GM19099 (cell line): Measurements from ENCODE around the gene NCAN.

Experiments used
- POLR2A ChIP-seq: IDR thresholded peaks from 3 replicates; pipeline ENCODE4 v1.6.1; 2011; ENCODE audit warnings: low read depth; ENCODE audit not compliant: insufficient read length; ENCODE audit errors: extremely low read depth

Gene NCAN

GRCh38 chr19:19207637-19208572 lies 3.9 kb upstream of the NCAN start:
- TF ChIP-seq POLR2A = no peak

DNA sequence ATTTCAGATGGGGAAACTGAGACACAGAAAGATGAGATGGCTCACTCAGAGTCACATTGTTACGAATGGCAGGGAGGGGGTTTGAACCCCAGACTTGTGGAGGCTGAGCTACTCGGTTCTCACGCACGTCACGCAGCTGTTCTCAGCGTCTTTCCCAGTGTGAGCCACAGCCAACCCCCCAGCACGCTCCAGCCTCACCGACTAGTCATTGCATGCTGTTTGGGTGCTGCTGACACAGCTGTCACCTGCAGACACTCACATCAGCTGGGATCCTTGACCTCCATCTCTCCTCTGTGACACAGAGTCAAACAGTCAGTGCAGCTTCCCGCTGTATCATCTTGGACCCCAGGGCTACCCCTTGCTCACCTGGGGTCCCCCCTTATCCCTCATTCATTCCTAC lies 2.4 kb upstream of the NCAN start:
- TF ChIP-seq POLR2A = no peak

DNA sequence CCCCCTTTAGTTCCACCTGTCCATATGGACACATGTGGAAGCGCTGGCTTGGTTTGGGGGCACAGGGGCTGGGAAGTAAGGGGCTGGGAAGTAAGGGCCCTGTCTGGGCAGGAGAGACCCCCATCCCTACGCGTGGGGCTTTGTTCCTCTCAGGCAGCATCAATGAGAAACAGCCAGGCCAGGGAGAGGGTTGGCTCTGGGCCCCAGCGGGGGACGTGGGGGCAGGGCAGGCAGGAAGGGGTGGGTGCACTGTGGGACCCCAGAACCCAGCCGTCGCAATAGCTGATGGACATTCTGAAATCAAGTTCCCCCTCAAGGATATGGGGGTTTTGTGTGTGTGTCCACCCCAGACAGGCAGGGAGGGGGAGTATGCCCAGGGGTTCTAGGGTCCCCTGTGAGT lies 1.2 kb downstream of the NCAN start:
- TF ChIP-seq POLR2A = no peak

- TF ChIP-seq POLR2A = no peak
Measured at GRCh38 chr19:19213426-19214158, 1.8 kb downstream of the NCAN start.

- no peak for TF ChIP-seq POLR2A
Measured at GRCh38 chr19:19214159-19214490, 2.4 kb downstream of the NCAN start.

- TF ChIP-seq POLR2A = no peak
Measured at GRCh38 chr19:19214892-19215291, 3.1 kb downstream of the NCAN start.

GRCh38 chr19:19215792-19216191 lies 4.0 kb downstream of the NCAN start:
- TF ChIP-seq POLR2A = no peak

DNA sequence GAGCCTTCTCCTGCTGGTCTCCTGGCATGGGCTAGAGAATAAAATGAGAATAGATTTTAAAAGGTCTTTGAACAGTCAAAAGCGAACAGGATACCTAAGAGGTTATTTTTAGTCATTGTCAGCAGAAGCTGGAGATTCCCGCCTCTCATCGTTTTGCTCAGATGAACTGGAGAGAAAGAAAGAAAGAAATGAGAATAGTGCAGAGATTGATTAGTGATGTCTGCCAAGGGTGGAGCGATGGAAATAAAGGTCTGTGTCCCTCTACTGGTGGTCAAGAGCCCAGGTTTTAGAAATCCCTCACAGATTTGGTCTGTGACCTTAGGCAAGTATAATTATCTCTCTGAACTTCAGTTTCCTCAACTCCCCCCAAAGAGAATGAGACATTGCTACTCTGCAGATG lies 5.3 kb downstream of the NCAN start:
- TF ChIP-seq POLR2A = no peak

DNA sequence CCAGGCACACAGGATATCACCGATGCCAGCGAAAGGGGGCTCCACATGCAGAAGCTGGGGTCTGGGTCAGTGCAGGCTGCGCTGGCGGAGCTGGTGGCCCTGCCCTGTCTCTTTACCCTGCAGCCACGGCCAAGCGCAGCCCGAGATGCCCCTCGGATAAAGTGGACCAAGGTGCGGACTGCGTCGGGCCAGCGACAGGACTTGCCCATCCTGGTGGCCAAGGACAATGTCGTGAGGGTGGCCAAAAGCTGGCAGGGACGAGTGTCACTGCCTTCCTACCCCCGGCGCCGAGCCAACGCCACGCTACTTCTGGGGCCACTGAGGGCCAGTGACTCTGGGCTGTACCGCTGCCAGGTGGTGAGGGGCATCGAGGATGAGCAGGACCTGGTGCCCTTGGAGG lies 7.2 kb downstream of the NCAN start:
- TF ChIP-seq POLR2A = no peak

- no peak for TF ChIP-seq POLR2A
Measured at GRCh38 chr19:19223060-19223459, 11.3 kb downstream of the NCAN start.

DNA sequence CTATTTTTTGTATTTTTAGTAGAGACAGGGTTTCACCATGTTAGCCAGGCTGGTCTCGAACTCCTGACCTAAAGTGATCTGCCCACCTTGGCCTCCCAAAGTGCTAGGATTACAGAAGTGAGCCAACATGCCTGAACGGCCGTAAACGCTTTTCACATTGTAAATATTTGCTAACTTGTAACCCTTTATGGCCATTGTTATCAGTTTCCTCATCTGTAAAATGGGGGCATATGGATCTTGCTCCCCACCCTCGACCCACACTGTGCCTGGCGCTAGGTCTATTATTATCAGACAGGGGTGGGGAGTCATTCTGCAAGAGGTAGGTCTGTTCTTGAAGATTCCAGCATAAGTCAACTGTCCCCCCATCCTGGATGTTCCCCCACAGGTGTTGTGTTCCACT lies 11.9 kb downstream of the NCAN start:
- no peak for TF ChIP-seq POLR2A

DNA sequence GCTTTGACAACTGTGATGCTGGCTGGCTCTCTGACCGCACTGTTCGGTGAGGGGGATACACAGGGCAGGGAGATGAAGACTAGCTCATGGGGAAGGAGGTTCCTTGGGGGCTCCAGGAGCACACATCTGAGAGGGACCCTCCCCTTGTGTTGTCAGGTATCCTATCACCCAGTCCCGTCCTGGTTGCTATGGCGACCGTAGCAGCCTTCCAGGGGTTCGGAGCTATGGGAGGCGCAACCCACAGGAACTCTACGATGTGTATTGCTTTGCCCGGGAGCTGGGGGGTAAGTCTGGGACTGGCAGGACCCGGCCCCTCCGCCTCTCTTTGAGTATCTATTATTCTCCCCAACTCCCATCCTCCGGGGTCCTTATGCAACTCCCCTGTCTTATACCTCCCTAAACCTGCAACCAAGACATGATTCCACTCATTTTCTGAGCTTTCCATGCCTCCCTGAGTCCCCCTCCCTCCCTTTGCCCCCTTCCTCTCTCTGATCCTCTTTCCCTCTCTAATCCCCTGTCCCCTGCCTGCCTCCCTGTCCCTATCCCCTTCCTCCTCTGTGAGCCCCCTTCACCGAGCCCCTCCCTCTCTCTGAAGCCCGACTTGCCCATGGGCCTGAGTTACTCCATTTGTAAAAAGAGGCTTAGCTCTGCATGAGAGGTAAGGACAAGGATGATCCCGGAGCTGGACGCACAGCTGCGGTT lies 12.5 kb downstream of the NCAN start:
- no peak for TF ChIP-seq POLR2A

DNA sequence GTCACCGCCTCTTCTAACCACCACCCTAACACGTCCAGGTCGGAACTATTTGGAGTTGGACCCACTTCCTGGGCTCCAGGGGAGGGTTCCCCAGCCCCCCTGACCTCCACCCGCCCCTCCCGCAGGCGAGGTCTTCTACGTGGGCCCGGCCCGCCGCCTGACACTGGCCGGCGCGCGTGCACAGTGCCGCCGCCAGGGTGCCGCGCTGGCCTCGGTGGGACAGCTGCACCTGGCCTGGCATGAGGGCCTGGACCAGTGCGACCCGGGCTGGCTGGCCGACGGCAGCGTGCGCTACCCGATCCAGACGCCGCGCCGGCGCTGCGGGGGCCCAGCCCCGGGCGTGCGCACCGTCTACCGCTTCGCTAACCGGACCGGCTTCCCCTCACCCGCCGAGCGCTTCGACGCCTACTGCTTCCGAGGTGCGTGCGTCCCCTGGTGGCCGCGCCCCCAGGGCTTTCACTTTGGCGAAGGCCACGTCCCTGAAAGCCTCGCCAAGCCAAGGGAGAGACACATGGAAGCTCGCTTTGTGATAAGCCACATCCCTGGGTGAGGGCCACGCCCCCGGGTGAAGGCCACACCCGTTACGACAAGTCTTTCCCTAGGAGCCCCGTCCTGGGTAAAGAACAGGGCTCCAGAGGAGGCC lies 13.2 kb downstream of the NCAN start:
- no peak for TF ChIP-seq POLR2A

- no peak for TF ChIP-seq POLR2A
Measured at GRCh38 chr19:19226204-19226603, 14.4 kb downstream of the NCAN start.

- TF ChIP-seq POLR2A = no peak
Measured at GRCh38 chr19:19226663-19227062, 14.9 kb downstream of the NCAN start.
